GM23248 (cell line): Measurements from ENCODE around the gene CPLX1.

ENCODE experiments used
- EZH2 ChIP-seq: fragments of 200-600 bp; sonication (generic); IDR thresholded peaks from 2 replicates; pipeline ENCODE4 v1.6.1; 2018; ENCODE audit warnings: antibody characterized with exemption, mild to moderate bottlenecking; ENCODE audit not compliant: insufficient read depth, poor library complexity, severe bottlenecking
- EZH2phosphoT487 ChIP-seq: fragments of 200-600 bp; sonication (generic); IDR thresholded peaks from 2 replicates; pipeline ENCODE4 v1.6.1; 2018; ENCODE audit warnings: antibody characterized with exemption, moderate library complexity, mild to moderate bottlenecking, low read depth; ENCODE audit not compliant: insufficient read depth

GRCh38 chr4:819401-820229, 6.3 kb downstream of the CPLX1 start:
- TF ChIP-seq EZH2 (no peak), EZH2phosphoT487 (no peak)
